Psoas muscle (tissue), 8 donors: ENCODE measurements around the gene R3HDML. TPM values are rescaled to one million over a fixed set of nuclear protein-coding genes. Genes with fewer than 3 reads are reported as not detected.

ENCODE experiments used
- ATAC-seq, 4 donors: fragments of 200-7000 bp; cut with Tn5 transposase; one replicate each; pipeline ENCODE4 v1.9.1; 2020; ENCODE audit warnings: moderate library complexity in 3 of 4, mild to moderate bottlenecking in 2 of 4
- DNase-seq, 2 donors: peaks; one replicate each; pipeline ENCODE4 v3.0.0-alpha.2; 2020
- H3K27ac ChIP-seq: fragments of 200-600 bp; one replicate; pipeline ENCODE4 v1.8.0; 2022
- H3K27me3 ChIP-seq, 3 donors: fragments of 200-600 bp in 1 of 3; one replicate each; pipeline versions ENCODE4 v1.6.1 to v1.8.0; 2013 to 2022; ENCODE audit warnings: low read length in 2 of 3, mild to moderate bottlenecking in 2 of 3, moderate library complexity in 1 of 3; ENCODE audit not compliant: insufficient read depth in 3 of 3
- H3K36me3 ChIP-seq, 2 donors: fragments of 200-600 bp in 1 of 2; one replicate each; pipeline versions ENCODE4 v1.6.1 to v1.8.0; 2013 to 2022; ENCODE audit warnings: low read depth in 1 of 2, mild to moderate bottlenecking in 1 of 2, moderate library complexity in 1 of 2; ENCODE audit not compliant: insufficient read depth in 1 of 2
- H3K4me1 ChIP-seq: fragments of 200-600 bp; one replicate; pipeline ENCODE4 v1.8.0; 2022
- H3K4me3 ChIP-seq: fragments of 200-600 bp; one replicate; pipeline ENCODE4 v1.8.0; 2022; ENCODE audit warnings: mild to moderate bottlenecking
- H3K9me3 ChIP-seq: fragments of 200-600 bp; one replicate; pipeline ENCODE4 v1.8.0; 2022
- WGBS, 3 donors: extraction: QIAGEN DNeasy Blood & Tissue Kit; methylation state at CpG; one replicate each; pipeline versions ENCODE4 v1.1.6 to v1.1.7; 2013; 5-methylcytosine and 5-hydroxymethylcytosine counted together
- intact Hi-C, 2 donors: fragments of 100-400 bp; cut with DNase I; formaldehyde crosslinking; loops; one replicate each; pipeline versions ENCODE4 v1.11.0 to v1.14.2; 2022
- polyA plus RNA-seq, 3 donors: library from polyadenylated mRNA; stranded (reverse); fragments of 200-250 nt; gene quantifications; one replicate each; pipeline ENCODE4 v1.2.3, GENCODE V29; 2013
- total RNA-seq, 4 donors: library from RNA; stranded (reverse); fragmentation: NEBNext Ultra II Directional in 2 of 4; extraction: Animal tissue kit (Norgen Biotek cat#: 25700) in 2 of 4; gene quantifications; one replicate each; pipeline versions ENCODE4 v1.2.1 to v1.2.4, GENCODE V29; 2021 to 2023
- TF ChIP-seq, protein P1 (sequence below): fragments of 200-600 bp; IDR thresholded peaks from one replicate; pipeline ENCODE4 v1.8.0; 2022; ENCODE audit warnings: antibody characterized with exemption
- donor health status: healthy with polysubstance abuse.
- donor health status: DM: no; HTN: no; CAD: no; lungs with moderate emphysema.
- donor health status: Bipolar disorder and iron deficiency.
- donor health status: healthy.
- donor health status: DM: yes; HTN: yes; CAD: no.
- donor health status: DM: no; HTN: no; CAD: no.
- donor health status: DM: no; HTN: no; CAD: no.
- donor health status: DM: yes; HTN: yes; CAD: no.

R3HDML gene
- total and polyA plus RNA-seq, 7 donors: not detected

DNA sequence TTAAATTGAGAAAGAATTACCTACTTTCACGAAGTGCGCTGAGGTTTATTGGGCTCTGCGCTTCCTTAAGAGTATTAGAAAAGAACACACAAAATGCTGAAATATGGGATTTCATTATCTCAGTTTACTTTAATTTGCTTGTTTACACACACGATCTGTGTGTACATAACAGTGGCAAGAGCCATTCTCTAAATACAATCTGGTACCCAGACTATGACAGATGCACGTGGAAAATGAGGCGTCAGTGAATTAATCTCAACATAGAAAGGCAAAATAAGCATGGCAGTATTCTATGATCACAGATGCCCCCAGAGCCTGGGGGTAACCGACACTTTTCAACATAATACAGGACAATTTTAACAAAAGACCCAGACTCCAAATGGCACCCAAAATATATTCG is 34.1 kb upstream of the R3HDML start:
- DNase-seq (no peak), ATAC-seq (no peak)
- Histone ChIP-seq H3K27me3 (no peaks in the 10 kb centered on the region), H3K36me3 (peaks cover 2 to 33% of the 10 kb centered on the region in 2 donors), H3K9me3 (no peaks in the 10 kb centered on the region), H3K4me3 (no peak overlapping the region), H3K4me1 (no peaks in the 10 kb centered on the region), H3K27ac (no peak overlapping the region)
- 88 to 92% (median 91%) methylated on average over 8 of the region's 8 CpGs for WGBS, 3 donors
- intact Hi-C loops: no loop called here
- TF ChIP-seq, protein P1, sequence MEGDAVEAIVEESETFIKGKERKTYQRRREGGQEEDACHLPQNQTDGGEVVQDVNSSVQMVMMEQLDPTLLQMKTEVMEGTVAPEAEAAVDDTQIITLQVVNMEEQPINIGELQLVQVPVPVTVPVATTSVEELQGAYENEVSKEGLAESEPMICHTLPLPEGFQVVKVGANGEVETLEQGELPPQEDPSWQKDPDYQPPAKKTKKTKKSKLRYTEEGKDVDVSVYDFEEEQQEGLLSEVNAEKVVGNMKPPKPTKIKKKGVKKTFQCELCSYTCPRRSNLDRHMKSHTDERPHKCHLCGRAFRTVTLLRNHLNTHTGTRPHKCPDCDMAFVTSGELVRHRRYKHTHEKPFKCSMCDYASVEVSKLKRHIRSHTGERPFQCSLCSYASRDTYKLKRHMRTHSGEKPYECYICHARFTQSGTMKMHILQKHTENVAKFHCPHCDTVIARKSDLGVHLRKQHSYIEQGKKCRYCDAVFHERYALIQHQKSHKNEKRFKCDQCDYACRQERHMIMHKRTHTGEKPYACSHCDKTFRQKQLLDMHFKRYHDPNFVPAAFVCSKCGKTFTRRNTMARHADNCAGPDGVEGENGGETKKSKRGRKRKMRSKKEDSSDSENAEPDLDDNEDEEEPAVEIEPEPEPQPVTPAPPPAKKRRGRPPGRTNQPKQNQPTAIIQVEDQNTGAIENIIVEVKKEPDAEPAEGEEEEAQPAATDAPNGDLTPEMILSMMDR: no peak

DNA sequence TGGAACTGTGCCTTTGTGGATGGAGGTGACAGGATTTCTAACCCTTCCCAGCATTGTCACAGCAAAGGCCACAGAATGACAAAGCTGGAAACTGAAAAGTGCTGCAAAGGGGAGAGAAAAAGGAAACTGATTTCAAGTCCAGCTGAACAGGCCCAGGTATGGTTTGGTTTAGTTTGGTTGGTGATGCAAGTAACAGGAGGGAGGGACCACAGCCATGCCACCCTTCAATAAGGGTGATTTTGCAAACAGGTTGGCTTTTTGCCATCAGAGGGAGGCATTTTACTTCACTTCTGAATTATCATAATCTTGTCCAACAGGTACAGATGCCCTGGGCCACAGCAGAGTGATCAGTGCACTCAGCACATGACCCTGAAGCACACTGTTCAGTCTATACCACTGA is 32.5 kb upstream of the R3HDML start:
- H3K4me1 ChIP-seq: peaks cover 6% of the 10 kb centered on the region
- H3K27ac ChIP-seq: no peak overlapping the region
- no peaks in the 10 kb centered on the region for H3K27me3 ChIP-seq
- peaks cover 2 to 33% of the 10 kb centered on the region in 2 donors for H3K36me3 ChIP-seq
- TF ChIP-seq, protein P1: no peak
- H3K4me3 ChIP-seq: no peak overlapping the region
- ATAC-seq (no peak), DNase-seq (no peak)
- no peaks in the 10 kb centered on the region for H3K9me3 ChIP-seq
- intact Hi-C loops: no loop called here

DNA sequence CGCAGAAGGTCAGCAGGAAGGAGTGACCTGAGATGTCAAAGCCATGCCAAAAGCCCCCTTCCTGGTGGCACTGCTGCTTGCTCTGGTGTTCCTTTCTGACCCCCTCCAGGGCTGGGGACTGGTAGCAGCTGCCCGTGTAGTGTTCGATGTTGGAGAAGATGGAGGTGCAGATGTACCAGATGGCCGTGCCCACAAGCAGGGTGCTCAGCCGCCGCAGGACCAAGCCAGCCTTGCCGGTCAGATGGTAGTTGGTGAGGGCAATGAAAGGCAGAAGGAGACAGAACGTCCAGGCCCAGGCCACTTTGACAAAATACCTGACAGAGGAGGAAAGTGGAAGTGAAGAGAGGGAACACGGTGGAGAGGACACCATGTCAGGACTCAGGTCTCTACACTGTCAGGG is 29.9 kb upstream of the R3HDML start:
- intact Hi-C loops: no loop called here
- Histone ChIP-seq H3K36me3 (peaks cover 2 to 33% of the 10 kb centered on the region in 2 donors), H3K4me1 (peaks cover 15% of the 10 kb centered on the region), H3K9me3 (no peaks in the 10 kb centered on the region), H3K27ac (no peak overlapping the region), H3K27me3 (no peaks in the 10 kb centered on the region), H3K4me3 (no peak overlapping the region)
- TF ChIP-seq, protein P1: no peak
- 85 to 89% (median 86%) methylated on average over 9 of the region's 9 CpGs for WGBS, 3 donors
- ATAC-seq (no peak), DNase-seq (no peak)

DNA sequence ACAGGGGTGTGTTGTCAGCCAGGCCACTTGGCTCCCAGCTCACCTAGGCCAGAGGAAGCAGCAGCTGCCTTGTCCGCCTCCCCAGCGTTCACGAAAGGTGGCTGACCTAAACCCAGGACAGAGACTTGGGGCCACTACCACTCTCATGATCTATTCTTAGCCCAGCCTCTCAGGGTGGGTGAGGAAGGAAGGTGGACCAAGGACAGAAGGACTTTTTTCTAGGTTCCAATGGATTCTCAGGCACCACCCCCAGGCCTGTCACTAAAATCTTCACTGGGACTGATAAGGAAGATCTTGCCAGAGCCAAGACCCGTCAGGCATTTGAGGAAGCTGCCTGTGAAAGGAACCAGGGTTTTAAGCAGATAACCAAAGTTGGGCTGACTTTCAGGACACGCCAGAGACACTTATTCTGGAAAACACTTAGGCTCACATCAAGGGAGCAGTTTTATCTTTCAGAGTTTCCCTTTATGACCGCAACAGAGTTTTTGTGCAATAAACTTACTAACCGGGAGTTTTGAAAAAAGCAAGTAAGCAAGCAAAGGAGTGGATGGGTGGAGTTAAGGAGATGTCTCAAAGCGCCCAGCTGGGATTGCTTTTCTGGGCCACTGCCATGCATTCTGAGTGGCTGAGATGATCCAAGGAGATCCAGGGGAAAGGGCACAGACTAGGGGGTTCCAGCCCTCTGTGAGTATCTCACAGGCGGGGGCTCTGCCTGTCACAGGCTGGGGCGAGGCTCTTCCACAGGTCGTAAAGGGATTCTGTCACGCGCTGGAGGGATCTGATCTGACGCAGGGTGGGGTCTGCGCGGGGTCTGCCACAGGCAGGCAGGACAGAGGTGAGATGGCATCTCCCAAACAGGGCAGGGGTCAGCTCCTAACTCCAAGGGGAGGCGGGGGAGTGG is 26.8 kb upstream of the R3HDML start:
- peak; percentile 24 to 70 (median 38) for ATAC-seq
- Histone ChIP-seq H3K4me1 (peaks cover 15% of the 10 kb centered on the region), H3K27me3 (no peaks in the 10 kb centered on the region), H3K36me3 (peaks cover 2 to 20% of the 10 kb centered on the region in 2 donors), H3K27ac (peak overlapping the region; percentile 83), H3K9me3 (no peaks in the 10 kb centered on the region), H3K4me3 (peak overlapping the region; percentile 93)
- TF ChIP-seq, protein P1: no peak
- peak; percentile 59 to 70 for DNase-seq
- WGBS, 3 donors: 8 to 13% (median 8%) methylated on average over 17 of the region's 17 CpGs
- intact Hi-C loops: loop anchor here (2.0 to 5.0 kb wide), 2 partner anchors 93 to 193 kb away; no protein-coding TSS in a partner anchor
